HEK293 (cell line): ENCODE results near the gene G6PD.
"Not testable (repeated sequence)": the region's sequence is repeated elsewhere in the genome, so short reads cannot be mapped to it uniquely, and the experiment has no call there.

Experiments used
- BCL11A ChIP-seq: fragments of 450-650 bp; formaldehyde crosslinking; IDR thresholded peaks from 2 replicates; pipeline ENCODE4 v1.5.1; 2016; ENCODE audit warnings: low read depth, missing biosample characterization, missing genetic modification characterization
- KLF16 ChIP-seq: fragments of 450-650 bp; formaldehyde crosslinking; IDR thresholded peaks from 2 replicates; pipeline ENCODE4 v1.5.1; 2017; ENCODE audit warnings: missing biosample characterization, missing genetic modification characterization
- YY1 ChIP-seq: fragments of 450-650 bp; formaldehyde crosslinking; IDR thresholded peaks from 2 replicates; pipeline ENCODE4 v1.5.1; 2018; ENCODE audit warnings: missing biosample characterization, missing genetic modification characterization
- ZFHX2 ChIP-seq: fragments of 450-650 bp; formaldehyde crosslinking; conservative IDR thresholded peaks from 2 replicates; pipeline ENCODE4 v1.5.1; 2016; ENCODE audit warnings: missing biosample characterization, missing genetic modification characterization
- ZNF658 ChIP-seq: fragments of 450-650 bp; formaldehyde crosslinking; IDR thresholded peaks from 2 replicates; pipeline ENCODE4; 2016; ENCODE audit warnings: missing biosample characterization, missing genetic modification characterization
- ZNF76 ChIP-seq: fragments of 450-650 bp; formaldehyde crosslinking; IDR thresholded peaks from 2 replicates; pipeline ENCODE4; 2016; ENCODE audit warnings: low read depth, missing biosample characterization, missing genetic modification characterization, borderline replicate concordance
- ZNF768 ChIP-seq: fragments of 450-650 bp; formaldehyde crosslinking; IDR thresholded peaks from 2 replicates; pipeline ENCODE4 v1.5.1; 2018; ENCODE audit warnings: missing biosample characterization, mild to moderate bottlenecking, missing genetic modification characterization
- ZNF837 ChIP-seq: fragments of 450-650 bp; formaldehyde crosslinking; IDR thresholded peaks from 2 replicates; pipeline ENCODE4 v1.5.1; 2016; ENCODE audit warnings: missing biosample characterization, missing genetic modification characterization
- TF ChIP-seq, protein P1 (sequence below): IDR thresholded peaks from 2 replicates; pipeline ENCODE4 v1.6.1; 2011; ENCODE audit warnings: mild to moderate bottlenecking, low read depth, low read length, borderline replicate concordance
- TF ChIP-seq, protein P2 (sequence below): fragments of 450-650 bp; formaldehyde crosslinking; IDR thresholded peaks from 2 replicates; pipeline ENCODE4 v1.5.1; 2016; ENCODE audit warnings: missing biosample characterization, missing genetic modification characterization
- TF ChIP-seq, protein P3 (sequence below): fragments of 450-650 bp; formaldehyde crosslinking; IDR thresholded peaks from 2 replicates; pipeline ENCODE4 v1.5.1; 2016; ENCODE audit warnings: missing biosample characterization, missing genetic modification characterization
- TF ChIP-seq, protein P4 (sequence below): fragments of 450-650 bp; formaldehyde crosslinking; IDR thresholded peaks from 2 replicates; pipeline ENCODE4 v1.5.1; 2016; ENCODE audit warnings: missing biosample characterization, missing genetic modification characterization

DNA sequence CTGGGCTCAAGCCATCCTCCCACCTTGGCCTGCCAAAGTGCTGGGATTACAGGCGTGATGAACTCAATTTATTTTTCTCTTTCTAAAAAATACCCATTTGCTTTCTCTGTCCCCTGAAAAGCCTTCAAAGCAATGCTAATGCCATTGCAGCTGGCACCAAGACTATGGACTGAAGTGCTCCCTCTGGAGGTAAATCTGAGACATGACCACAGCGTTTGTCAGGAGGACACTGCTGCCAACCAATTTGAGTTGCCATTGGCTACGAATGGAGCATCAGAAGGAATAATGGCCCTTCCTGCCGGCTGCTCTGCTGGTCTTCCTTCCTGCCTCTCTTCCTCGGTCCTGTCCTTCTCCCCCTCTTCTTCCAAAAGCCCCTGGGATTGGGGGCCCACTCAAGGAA is 28.4 kb upstream of the G6PD start:
- not testable (repeated sequence) for TF ChIP-seq ZNF837; KLF16 (tag by site-specific recombination); ZNF768 (tag by site-specific recombination); ZNF658 (tag by site-specific recombination); BCL11A (tag by site-specific recombination); ZNF76 (tag by site-specific recombination); YY1 (tag by site-specific recombination); ZFHX2
- TF ChIP-seq, protein P1, sequence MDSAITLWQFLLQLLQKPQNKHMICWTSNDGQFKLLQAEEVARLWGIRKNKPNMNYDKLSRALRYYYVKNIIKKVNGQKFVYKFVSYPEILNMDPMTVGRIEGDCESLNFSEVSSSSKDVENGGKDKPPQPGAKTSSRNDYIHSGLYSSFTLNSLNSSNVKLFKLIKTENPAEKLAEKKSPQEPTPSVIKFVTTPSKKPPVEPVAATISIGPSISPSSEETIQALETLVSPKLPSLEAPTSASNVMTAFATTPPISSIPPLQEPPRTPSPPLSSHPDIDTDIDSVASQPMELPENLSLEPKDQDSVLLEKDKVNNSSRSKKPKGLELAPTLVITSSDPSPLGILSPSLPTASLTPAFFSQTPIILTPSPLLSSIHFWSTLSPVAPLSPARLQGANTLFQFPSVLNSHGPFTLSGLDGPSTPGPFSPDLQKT = not testable (repeated sequence)
- TF ChIP-seq, protein P2, sequence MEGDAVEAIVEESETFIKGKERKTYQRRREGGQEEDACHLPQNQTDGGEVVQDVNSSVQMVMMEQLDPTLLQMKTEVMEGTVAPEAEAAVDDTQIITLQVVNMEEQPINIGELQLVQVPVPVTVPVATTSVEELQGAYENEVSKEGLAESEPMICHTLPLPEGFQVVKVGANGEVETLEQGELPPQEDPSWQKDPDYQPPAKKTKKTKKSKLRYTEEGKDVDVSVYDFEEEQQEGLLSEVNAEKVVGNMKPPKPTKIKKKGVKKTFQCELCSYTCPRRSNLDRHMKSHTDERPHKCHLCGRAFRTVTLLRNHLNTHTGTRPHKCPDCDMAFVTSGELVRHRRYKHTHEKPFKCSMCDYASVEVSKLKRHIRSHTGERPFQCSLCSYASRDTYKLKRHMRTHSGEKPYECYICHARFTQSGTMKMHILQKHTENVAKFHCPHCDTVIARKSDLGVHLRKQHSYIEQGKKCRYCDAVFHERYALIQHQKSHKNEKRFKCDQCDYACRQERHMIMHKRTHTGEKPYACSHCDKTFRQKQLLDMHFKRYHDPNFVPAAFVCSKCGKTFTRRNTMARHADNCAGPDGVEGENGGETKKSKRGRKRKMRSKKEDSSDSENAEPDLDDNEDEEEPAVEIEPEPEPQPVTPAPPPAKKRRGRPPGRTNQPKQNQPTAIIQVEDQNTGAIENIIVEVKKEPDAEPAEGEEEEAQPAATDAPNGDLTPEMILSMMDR (tag by site-specific recombination) = not testable (repeated sequence)
- TF ChIP-seq, protein P3, sequence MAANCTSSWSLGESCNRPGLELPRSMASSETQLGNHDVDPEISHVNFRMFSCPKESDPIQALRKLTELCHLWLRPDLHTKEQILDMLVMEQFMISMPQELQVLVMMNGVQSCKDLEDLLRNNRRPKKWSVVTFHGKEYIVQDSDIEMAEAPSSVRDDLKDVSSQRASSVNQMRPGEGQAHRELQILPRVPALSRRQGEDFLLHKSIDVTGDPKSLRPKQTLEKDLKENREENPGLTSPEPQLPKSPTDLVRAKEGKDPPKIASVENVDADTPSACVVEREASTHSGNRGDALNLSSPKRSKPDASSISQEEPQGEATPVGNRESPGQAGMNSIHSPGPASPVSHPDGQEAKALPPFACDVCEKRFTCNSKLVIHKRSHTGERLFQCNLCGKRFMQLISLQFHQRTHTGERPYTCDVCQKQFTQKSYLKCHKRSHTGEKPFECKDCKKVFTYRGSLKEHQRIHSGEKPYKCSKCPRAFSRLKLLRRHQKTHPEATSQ (tag by site-specific recombination) = not testable (repeated sequence)
- TF ChIP-seq, protein P4, sequence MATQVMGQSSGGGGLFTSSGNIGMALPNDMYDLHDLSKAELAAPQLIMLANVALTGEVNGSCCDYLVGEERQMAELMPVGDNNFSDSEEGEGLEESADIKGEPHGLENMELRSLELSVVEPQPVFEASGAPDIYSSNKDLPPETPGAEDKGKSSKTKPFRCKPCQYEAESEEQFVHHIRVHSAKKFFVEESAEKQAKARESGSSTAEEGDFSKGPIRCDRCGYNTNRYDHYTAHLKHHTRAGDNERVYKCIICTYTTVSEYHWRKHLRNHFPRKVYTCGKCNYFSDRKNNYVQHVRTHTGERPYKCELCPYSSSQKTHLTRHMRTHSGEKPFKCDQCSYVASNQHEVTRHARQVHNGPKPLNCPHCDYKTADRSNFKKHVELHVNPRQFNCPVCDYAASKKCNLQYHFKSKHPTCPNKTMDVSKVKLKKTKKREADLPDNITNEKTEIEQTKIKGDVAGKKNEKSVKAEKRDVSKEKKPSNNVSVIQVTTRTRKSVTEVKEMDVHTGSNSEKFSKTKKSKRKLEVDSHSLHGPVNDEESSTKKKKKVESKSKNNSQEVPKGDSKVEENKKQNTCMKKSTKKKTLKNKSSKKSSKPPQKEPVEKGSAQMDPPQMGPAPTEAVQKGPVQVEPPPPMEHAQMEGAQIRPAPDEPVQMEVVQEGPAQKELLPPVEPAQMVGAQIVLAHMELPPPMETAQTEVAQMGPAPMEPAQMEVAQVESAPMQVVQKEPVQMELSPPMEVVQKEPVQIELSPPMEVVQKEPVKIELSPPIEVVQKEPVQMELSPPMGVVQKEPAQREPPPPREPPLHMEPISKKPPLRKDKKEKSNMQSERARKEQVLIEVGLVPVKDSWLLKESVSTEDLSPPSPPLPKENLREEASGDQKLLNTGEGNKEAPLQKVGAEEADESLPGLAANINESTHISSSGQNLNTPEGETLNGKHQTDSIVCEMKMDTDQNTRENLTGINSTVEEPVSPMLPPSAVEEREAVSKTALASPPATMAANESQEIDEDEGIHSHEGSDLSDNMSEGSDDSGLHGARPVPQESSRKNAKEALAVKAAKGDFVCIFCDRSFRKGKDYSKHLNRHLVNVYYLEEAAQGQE (tag by site-specific recombination) = not testable (repeated sequence)
